Right lobe of liver (tissue), 4 donors: Measurements from ENCODE around the gene DIS3L2.

Experiments used
- POLR2A ChIP-seq: fragments of 450-650 bp; IDR thresholded peaks from one replicate; pipeline ENCODE4 v1.6.1; 2017; ENCODE audit warnings: antibody characterized with exemption, mild to moderate bottlenecking
- TF ChIP-seq, protein P1 (sequence below), 4 donors: fragments of 200-600 bp in 3 of 4; fragments of 450-650 bp in 1 of 4; IDR thresholded peaks; one replicate each; pipeline versions ENCODE4 v1.5.1 to v1.8.0; 2016 to 2022; ENCODE audit warnings: antibody characterized with exemption in 4 of 4, mild to moderate bottlenecking in 2 of 4
- donor health status: DM: no; HTN: no; CAD: no.
- donor health status: DM: no; HTN: no; CAD: no.
- donor health status: DM: no; HTN: yes; CAD: no.

DNA sequence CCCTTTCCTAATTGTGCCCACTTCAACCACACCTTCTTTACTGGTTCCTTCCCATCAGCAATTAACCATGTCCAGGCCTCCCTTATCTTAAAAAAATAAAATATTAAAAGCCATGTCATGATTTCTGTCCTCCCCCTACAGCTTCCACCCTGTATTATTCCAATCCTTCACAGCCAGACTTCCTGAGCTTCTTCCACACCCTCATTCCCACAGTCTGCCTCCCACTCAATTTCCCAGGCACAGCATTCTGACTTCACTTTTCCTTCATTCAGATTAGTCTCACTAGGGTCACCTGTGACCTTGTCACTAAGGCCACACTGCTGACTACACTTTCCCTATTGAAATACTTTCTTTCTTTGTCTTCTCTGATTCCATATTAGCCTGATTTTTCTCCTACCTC is 159.4 kb downstream of the DIS3L2 start:
- TF ChIP-seq, protein P1, sequence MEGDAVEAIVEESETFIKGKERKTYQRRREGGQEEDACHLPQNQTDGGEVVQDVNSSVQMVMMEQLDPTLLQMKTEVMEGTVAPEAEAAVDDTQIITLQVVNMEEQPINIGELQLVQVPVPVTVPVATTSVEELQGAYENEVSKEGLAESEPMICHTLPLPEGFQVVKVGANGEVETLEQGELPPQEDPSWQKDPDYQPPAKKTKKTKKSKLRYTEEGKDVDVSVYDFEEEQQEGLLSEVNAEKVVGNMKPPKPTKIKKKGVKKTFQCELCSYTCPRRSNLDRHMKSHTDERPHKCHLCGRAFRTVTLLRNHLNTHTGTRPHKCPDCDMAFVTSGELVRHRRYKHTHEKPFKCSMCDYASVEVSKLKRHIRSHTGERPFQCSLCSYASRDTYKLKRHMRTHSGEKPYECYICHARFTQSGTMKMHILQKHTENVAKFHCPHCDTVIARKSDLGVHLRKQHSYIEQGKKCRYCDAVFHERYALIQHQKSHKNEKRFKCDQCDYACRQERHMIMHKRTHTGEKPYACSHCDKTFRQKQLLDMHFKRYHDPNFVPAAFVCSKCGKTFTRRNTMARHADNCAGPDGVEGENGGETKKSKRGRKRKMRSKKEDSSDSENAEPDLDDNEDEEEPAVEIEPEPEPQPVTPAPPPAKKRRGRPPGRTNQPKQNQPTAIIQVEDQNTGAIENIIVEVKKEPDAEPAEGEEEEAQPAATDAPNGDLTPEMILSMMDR (IDR thresholded peaks at IDR 0.05): no peak
- TF ChIP-seq POLR2A: no peak
